Measurements from ENCODE around the gene DSCAM.

DSCAM gene

GRCh38 chr21:40625991-40626390 is 221.0 kb downstream of the DSCAM start:
- H3K9ac ChIP-seq (ENCODE audit: low read depth in 1 of 2, low read length in 2 of 2) = no peak overlapping the region
- H3K9me3 ChIP-seq (ENCODE audit: control insufficient read depth in 1 of 2, low read length in 2 of 2) = no peaks in the 10 kb centered on the region
- H3K36me3 ChIP-seq (ENCODE audit: control insufficient read depth in 1 of 2, insufficient read depth in 2 of 2, low read length in 2 of 2) = no peaks in the 10 kb centered on the region
- no peak overlapping the region for H3K27ac ChIP-seq (ENCODE audit: low read depth, low read length)
- no peaks in the 10 kb centered on the region for H3K27me3 ChIP-seq (ENCODE audit: control insufficient read depth in 1 of 2, insufficient read depth in 2 of 2, low read length in 2 of 2)
- no peak overlapping the region for H3K4me3 ChIP-seq (ENCODE audit: low read depth in 1 of 2, low read length in 2 of 2)
- no peaks in the 10 kb centered on the region for H3K4me1 ChIP-seq (ENCODE audit: control insufficient read depth in 1 of 2, insufficient read depth in 2 of 2, low read length in 2 of 2)

- Histone ChIP-seq H3K27ac (ENCODE audit: low read depth, low read length) (no peak overlapping the region), H3K9me3 (ENCODE audit: control insufficient read depth in 1 of 2, low read length in 2 of 2) (no peaks in the 10 kb centered on the region), H3K4me1 (ENCODE audit: control insufficient read depth in 1 of 2, insufficient read depth in 2 of 2, low read length in 2 of 2) (no peaks in the 10 kb centered on the region), H3K4me3 (ENCODE audit: low read depth in 1 of 2, low read length in 2 of 2) (no peak overlapping the region), H3K27me3 (ENCODE audit: control insufficient read depth in 1 of 2, insufficient read depth in 2 of 2, low read length in 2 of 2) (no peaks in the 10 kb centered on the region), H3K36me3 (ENCODE audit: control insufficient read depth in 1 of 2, insufficient read depth in 2 of 2, low read length in 2 of 2) (no peaks in the 10 kb centered on the region), H3K9ac (ENCODE audit: low read depth in 1 of 2, low read length in 2 of 2) (no peak overlapping the region)
Observed at GRCh38 chr21:40623528-40623927, 223.4 kb downstream of the DSCAM start.

- H3K27ac ChIP-seq (ENCODE audit: low read depth, low read length) = no peak overlapping the region
- H3K9me3 ChIP-seq (ENCODE audit: control insufficient read depth in 1 of 2, low read length in 2 of 2) = peaks cover 0 to 8% of the 10 kb centered on the region in 2 donors
- no peaks in the 10 kb centered on the region for H3K36me3 ChIP-seq (ENCODE audit: control insufficient read depth in 1 of 2, insufficient read depth in 2 of 2, low read length in 2 of 2)
- no peaks in the 10 kb centered on the region for H3K27me3 ChIP-seq (ENCODE audit: control insufficient read depth in 1 of 2, insufficient read depth in 2 of 2, low read length in 2 of 2)
- no peak overlapping the region for H3K9ac ChIP-seq (ENCODE audit: low read depth in 1 of 2, low read length in 2 of 2)
- H3K4me3 ChIP-seq (ENCODE audit: low read depth in 1 of 2, low read length in 2 of 2) = no peak overlapping the region
- no peaks in the 10 kb centered on the region for H3K4me1 ChIP-seq (ENCODE audit: control insufficient read depth in 1 of 2, insufficient read depth in 2 of 2, low read length in 2 of 2)
Observed at GRCh38 chr21:40622531-40622930, 224.4 kb downstream of the DSCAM start.

GRCh38 chr21:40620386-40621145 is 226.4 kb downstream of the DSCAM start:
- H3K4me1 ChIP-seq (ENCODE audit: control insufficient read depth in 1 of 2, insufficient read depth in 2 of 2, low read length in 2 of 2) = no peaks in the 10 kb centered on the region
- no peaks in the 10 kb centered on the region for H3K27me3 ChIP-seq (ENCODE audit: control insufficient read depth in 1 of 2, insufficient read depth in 2 of 2, low read length in 2 of 2)
- H3K4me3 ChIP-seq (ENCODE audit: low read depth in 1 of 2, low read length in 2 of 2) = no peak overlapping the region
- H3K9me3 ChIP-seq (ENCODE audit: control insufficient read depth in 1 of 2, low read length in 2 of 2) = peaks cover 0 to 9% of the 10 kb centered on the region in 2 donors
- H3K27ac ChIP-seq (ENCODE audit: low read depth, low read length) = no peak overlapping the region
- H3K9ac ChIP-seq (ENCODE audit: low read depth in 1 of 2, low read length in 2 of 2) = no peak overlapping the region
- no peaks in the 10 kb centered on the region for H3K36me3 ChIP-seq (ENCODE audit: control insufficient read depth in 1 of 2, insufficient read depth in 2 of 2, low read length in 2 of 2)

- Histone ChIP-seq H3K27me3 (ENCODE audit: control insufficient read depth in 1 of 2, insufficient read depth in 2 of 2, low read length in 2 of 2) (no peaks in the 10 kb centered on the region), H3K4me1 (ENCODE audit: control insufficient read depth in 1 of 2, insufficient read depth in 2 of 2, low read length in 2 of 2) (no peaks in the 10 kb centered on the region), H3K9me3 (ENCODE audit: control insufficient read depth in 1 of 2, low read length in 2 of 2) (peaks cover 0 to 9% of the 10 kb centered on the region in 2 donors), H3K36me3 (ENCODE audit: control insufficient read depth in 1 of 2, insufficient read depth in 2 of 2, low read length in 2 of 2) (no peaks in the 10 kb centered on the region), H3K27ac (ENCODE audit: low read depth, low read length) (no peak overlapping the region), H3K4me3 (ENCODE audit: low read depth in 1 of 2, low read length in 2 of 2) (no peak overlapping the region), H3K9ac (ENCODE audit: low read depth in 1 of 2, low read length in 2 of 2) (no peak overlapping the region)
Observed at GRCh38 chr21:40618191-40618973, 228.6 kb downstream of the DSCAM start.

- H3K4me3 ChIP-seq (ENCODE audit: low read depth in 1 of 2, low read length in 2 of 2) = no peak overlapping the region
- no peaks in the 10 kb centered on the region for H3K36me3 ChIP-seq (ENCODE audit: control insufficient read depth in 1 of 2, insufficient read depth in 2 of 2, low read length in 2 of 2)
- H3K27me3 ChIP-seq (ENCODE audit: control insufficient read depth in 1 of 2, insufficient read depth in 2 of 2, low read length in 2 of 2) = no peaks in the 10 kb centered on the region
- H3K27ac ChIP-seq (ENCODE audit: low read depth, low read length) = no peak overlapping the region
- H3K9me3 ChIP-seq (ENCODE audit: control insufficient read depth in 1 of 2, low read length in 2 of 2) = peaks cover 0 to 9% of the 10 kb centered on the region in 2 donors
- no peaks in the 10 kb centered on the region for H3K4me1 ChIP-seq (ENCODE audit: control insufficient read depth in 1 of 2, insufficient read depth in 2 of 2, low read length in 2 of 2)
- H3K9ac ChIP-seq (ENCODE audit: low read depth in 1 of 2, low read length in 2 of 2) = no peak overlapping the region
Observed at GRCh38 chr21:40616377-40616704, 230.6 kb downstream of the DSCAM start.

- peaks cover 0 to 9% of the 10 kb centered on the region in 2 donors for H3K9me3 ChIP-seq (ENCODE audit: control insufficient read depth in 1 of 2, low read length in 2 of 2)
- H3K9ac ChIP-seq (ENCODE audit: low read depth in 1 of 2, low read length in 2 of 2) = no peak overlapping the region
- no peak overlapping the region for H3K27ac ChIP-seq (ENCODE audit: low read depth, low read length)
- H3K27me3 ChIP-seq (ENCODE audit: control insufficient read depth in 1 of 2, insufficient read depth in 2 of 2, low read length in 2 of 2) = no peaks in the 10 kb centered on the region
- H3K4me3 ChIP-seq (ENCODE audit: low read depth in 1 of 2, low read length in 2 of 2) = no peak overlapping the region
- H3K4me1 ChIP-seq (ENCODE audit: control insufficient read depth in 1 of 2, insufficient read depth in 2 of 2, low read length in 2 of 2) = no peaks in the 10 kb centered on the region
- no peaks in the 10 kb centered on the region for H3K36me3 ChIP-seq (ENCODE audit: control insufficient read depth in 1 of 2, insufficient read depth in 2 of 2, low read length in 2 of 2)
Observed at GRCh38 chr21:40615505-40616376, 231.2 kb downstream of the DSCAM start.

GRCh38 chr21:40613546-40614030 is 233.4 kb downstream of the DSCAM start:
- Histone ChIP-seq H3K4me3 (ENCODE audit: low read depth in 1 of 2, low read length in 2 of 2) (no peak overlapping the region), H3K9me3 (ENCODE audit: control insufficient read depth in 1 of 2, low read length in 2 of 2) (peaks cover 0 to 9% of the 10 kb centered on the region in 2 donors), H3K9ac (ENCODE audit: low read depth in 1 of 2, low read length in 2 of 2) (no peak overlapping the region), H3K36me3 (ENCODE audit: control insufficient read depth in 1 of 2, insufficient read depth in 2 of 2, low read length in 2 of 2) (no peaks in the 10 kb centered on the region), H3K27ac (ENCODE audit: low read depth, low read length) (no peak overlapping the region), H3K27me3 (ENCODE audit: control insufficient read depth in 1 of 2, insufficient read depth in 2 of 2, low read length in 2 of 2) (no peaks in the 10 kb centered on the region), H3K4me1 (ENCODE audit: control insufficient read depth in 1 of 2, insufficient read depth in 2 of 2, low read length in 2 of 2) (no peaks in the 10 kb centered on the region)

- Histone ChIP-seq H3K27me3 (ENCODE audit: control insufficient read depth in 1 of 2, insufficient read depth in 2 of 2, low read length in 2 of 2) (no peaks in the 10 kb centered on the region), H3K4me1 (ENCODE audit: control insufficient read depth in 1 of 2, insufficient read depth in 2 of 2, low read length in 2 of 2) (no peaks in the 10 kb centered on the region), H3K9me3 (ENCODE audit: control insufficient read depth in 1 of 2, low read length in 2 of 2) (no peaks in the 10 kb centered on the region), H3K9ac (ENCODE audit: low read depth in 1 of 2, low read length in 2 of 2) (no peak overlapping the region), H3K27ac (ENCODE audit: low read depth, low read length) (no peak overlapping the region), H3K4me3 (ENCODE audit: low read depth in 1 of 2, low read length in 2 of 2) (no peak overlapping the region), H3K36me3 (ENCODE audit: control insufficient read depth in 1 of 2, insufficient read depth in 2 of 2, low read length in 2 of 2) (no peaks in the 10 kb centered on the region)
Observed at GRCh38 chr21:40610345-40610744, 236.6 kb downstream of the DSCAM start.

- Histone ChIP-seq H3K4me3 (ENCODE audit: low read depth in 1 of 2, low read length in 2 of 2) (no peak overlapping the region), H3K27ac (ENCODE audit: low read depth, low read length) (no peak overlapping the region), H3K4me1 (ENCODE audit: control insufficient read depth in 1 of 2, insufficient read depth in 2 of 2, low read length in 2 of 2) (no peaks in the 10 kb centered on the region), H3K27me3 (ENCODE audit: control insufficient read depth in 1 of 2, insufficient read depth in 2 of 2, low read length in 2 of 2) (no peaks in the 10 kb centered on the region), H3K36me3 (ENCODE audit: control insufficient read depth in 1 of 2, insufficient read depth in 2 of 2, low read length in 2 of 2) (no peaks in the 10 kb centered on the region), H3K9me3 (ENCODE audit: control insufficient read depth in 1 of 2, low read length in 2 of 2) (peaks cover 0 to 5% of the 10 kb centered on the region in 2 donors), H3K9ac (ENCODE audit: low read depth in 1 of 2, low read length in 2 of 2) (no peak overlapping the region)
Observed at GRCh38 chr21:40606341-40606740, 240.6 kb downstream of the DSCAM start.

All from duodenal mucosa (tissue), 2 donors.